GM21447 (cell line): ENCODE measurements around the gene ZNF180.
"Not testable (repeated sequence)": the region's sequence is repeated elsewhere in the genome, so short reads cannot be mapped to it uniquely, and the experiment has no call there.

ENCODE experiments used
- ATAC-seq: cut with Tn5 transposase; IDR thresholded peaks from one replicate; pipeline ENCODE4 v1.9.1; 2021; ENCODE audit not compliant: unreplicated experiment

ZNF180 gene

DNA sequence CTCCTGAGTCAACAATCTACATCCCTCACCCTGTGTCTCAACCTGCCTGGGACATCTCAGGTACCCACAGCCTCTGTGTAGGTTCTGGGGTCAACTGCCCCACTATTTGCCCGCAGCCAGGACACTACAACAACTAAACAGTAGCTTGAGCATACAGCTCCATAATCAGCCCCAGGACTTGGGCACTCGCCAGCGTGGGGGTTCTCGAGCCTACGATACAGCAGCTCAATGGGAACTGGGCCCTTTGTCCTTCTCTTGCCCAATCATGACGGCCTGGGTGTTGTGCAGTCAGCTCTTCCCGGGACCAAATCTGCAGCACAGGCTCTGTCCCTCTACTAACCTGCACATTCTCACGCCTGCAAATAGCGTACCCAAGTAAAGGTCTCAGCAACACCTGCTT, 1.3 kb downstream of the ZNF180 start:
- no peak for ATAC-seq

DNA sequence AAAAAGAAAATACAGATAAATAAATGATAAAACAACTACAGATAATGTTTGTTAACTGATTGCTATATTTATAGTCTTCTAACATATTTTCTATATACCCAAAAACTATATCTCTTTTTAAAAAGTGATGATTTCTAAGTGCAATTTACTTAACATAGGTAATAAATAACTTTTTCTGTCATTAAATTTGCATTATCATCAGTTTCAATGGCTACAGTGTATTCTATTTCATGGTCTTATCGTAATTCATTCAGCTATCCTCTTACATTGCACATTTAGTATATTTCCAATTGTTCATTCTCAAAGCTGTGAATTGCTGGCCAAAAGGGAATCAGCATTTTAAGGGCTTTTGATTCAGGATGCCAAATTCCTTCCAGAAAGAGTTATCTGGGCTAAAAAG, 3.6 kb downstream of the ZNF180 start:
- no peak for ATAC-seq

DNA sequence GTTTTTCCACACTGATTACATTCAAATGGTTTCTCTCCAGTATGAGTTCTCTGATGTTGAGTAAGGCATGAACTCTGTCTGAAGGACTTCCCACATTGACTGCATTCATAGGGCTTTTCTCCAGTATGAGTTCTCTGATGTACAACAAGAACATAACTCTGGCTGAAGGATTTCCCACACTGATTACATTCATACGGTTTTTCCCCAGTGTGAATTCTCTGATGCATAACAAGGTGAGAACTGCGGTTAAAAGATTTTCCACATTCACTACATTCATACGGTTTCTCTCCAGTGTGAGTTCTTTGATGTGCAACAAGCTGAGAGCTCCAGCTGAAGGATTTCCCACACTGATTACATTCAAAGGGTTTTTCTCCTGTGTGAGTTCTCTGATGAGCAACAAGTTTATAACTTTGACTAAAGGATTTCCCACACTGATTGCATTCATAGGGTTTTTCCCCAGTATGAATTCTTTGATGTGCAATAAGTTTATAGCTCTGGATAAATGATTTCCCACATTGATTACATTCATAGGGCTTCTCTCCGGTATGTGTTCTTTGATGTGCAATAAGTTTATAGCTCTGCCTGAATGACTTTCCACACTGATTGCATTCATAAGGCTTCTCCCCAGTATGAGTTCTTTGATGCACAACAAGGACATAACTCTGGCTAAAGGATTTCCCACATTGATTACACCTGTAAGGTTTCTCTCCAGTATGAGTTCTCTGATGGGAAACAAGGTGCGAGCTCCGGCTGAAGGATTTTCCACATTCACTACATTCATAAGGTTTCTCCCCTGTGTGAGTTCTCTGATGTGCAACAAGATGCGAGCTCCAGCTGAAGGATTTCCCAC, 23.5 kb downstream of the ZNF180 start:
- no peak for ATAC-seq

DNA sequence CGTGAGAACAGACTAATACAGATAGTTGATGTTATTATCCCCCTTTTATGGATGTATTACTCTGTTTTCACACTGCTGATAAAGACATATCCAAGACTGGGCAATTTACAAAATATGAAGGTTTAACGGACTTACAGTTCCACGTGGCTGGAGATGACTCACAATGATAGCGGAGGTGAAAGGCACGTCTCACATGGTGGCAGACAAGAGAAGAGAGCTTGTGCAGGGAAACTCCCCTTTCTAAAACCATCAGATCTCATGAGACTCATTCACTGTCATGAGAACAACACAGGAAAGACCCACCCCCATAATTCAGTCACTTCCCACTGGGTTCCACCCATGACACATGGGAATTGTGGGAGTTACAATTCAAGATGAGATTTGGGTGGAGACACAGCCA, 31.6 kb downstream of the ZNF180 start:
- not testable (repeated sequence) for ATAC-seq

- not testable (repeated sequence) for ATAC-seq
These were observed 37.6 kb downstream of the ZNF180 start for GRCh38 chr19:44462600-44463286.

GRCh38 chr19:44456016-44456415, 44.3 kb downstream of the ZNF180 start:
- ATAC-seq, result not testable (repeated sequence)

- no peak for ATAC-seq
These were observed 45.2 kb downstream of the ZNF180 start for GRCh38 chr19:44455100-44455499.

- ATAC-seq, result no peak
These were observed 48.0 kb downstream of the ZNF180 start for GRCh38 chr19:44452367-44452766.

DNA sequence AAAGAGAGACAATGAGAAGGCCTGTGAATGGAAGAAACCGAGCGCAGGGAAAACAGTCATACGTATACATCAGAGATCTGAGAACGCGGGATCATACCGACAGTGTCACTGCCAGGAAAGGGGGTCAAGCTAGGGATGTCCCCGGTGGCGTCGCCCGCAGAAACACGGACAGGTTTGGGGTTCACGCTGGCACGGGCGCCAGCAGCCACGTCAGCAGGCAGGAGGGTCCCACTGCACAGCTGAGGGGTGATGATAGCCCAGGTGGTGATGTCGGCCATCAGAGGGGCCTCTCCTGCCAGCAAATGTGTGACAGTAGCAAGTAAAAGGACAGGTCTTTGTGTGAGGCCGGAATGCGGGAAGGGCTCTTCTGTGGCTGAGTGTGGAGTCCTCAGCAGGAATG, 48.6 kb downstream of the ZNF180 start:
- ATAC-seq, result no peak

GRCh38 chr19:44447916-44448674, 52.2 kb downstream of the ZNF180 start, which contains the start of gene ZNF229:
Gene ZNF229, minus strand, starts transcription at chr19:44448472. Its CDS starts 5,625 bp downstream, at chr19:44442847.
- no peak for ATAC-seq

- no peak for ATAC-seq
These were observed 61.9 kb downstream of the ZNF180 start for GRCh38 chr19:44438441-44438840.

DNA sequence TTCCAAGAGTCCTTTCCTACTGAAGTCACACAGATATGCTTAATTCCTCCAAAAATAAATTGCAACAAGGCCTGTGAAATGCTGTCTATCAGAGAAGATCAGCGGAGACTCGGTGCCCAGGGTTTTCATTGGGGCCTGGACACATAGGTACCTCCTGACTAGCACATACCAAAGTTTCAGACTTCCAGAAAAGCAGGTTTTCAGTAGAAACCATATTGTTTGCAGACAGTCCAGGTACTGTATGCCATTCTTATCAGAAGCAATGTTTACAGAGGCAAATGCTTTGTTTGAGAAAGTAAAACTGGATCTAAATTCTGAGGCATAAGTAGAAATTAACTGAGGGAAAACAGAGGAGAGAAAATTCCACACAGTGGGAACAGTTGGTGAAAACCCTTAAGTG, 64.9 kb downstream of the ZNF180 start:
- no peak for ATAC-seq

- ATAC-seq, result no peak
These were observed 69.4 kb downstream of the ZNF180 start for GRCh38 chr19:44430956-44431355.
